GM19452 (cell line): Measurements from ENCODE around the gene USP31.

ENCODE experiments used
- ATAC-seq: cut with Tn5 transposase; IDR thresholded peaks from one replicate; pipeline ENCODE4 v1.9.1; 2021; ENCODE audit not compliant: unreplicated experiment

The USP31 gene

DNA sequence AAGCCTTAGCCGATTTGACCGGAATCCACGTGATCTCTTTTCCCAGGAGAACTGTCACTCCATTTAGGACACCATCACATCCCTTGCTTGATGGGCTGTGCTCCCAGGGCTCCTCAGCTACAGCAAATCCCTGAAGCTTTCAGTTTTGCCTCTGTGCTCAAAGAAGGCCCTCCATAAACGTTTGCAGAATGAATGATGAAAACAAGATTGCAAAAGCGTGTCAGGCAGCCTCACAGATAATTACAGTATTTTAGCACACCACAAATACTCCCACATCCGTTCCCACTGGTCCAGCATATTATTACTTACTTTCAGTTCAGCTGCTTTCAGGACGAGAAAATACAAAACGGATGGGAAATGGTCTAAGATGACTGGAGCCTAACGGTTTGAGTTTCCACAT lies 84.6 kb downstream of the USP31 start:
- no peak for ATAC-seq

DNA sequence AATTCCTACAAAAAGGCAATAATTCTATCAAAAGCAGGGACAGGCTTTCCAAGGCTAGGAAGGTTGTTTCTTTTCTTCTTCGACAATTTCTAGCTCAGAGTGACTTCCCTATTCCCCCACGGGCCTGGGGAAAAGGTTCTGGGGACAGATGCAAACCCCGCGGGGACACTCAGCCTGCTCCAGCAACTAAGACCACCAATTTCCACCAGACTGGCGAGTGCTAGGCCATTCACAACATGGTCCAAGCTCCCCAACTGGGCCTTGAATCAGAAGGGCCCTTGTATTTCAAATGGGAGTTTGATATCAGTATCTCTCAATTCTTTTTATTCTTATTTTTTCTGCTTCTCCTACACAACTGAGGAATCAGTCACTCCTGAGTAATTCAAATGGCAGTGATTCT lies 86.7 kb downstream of the USP31 start:
- no peak for ATAC-seq

DNA sequence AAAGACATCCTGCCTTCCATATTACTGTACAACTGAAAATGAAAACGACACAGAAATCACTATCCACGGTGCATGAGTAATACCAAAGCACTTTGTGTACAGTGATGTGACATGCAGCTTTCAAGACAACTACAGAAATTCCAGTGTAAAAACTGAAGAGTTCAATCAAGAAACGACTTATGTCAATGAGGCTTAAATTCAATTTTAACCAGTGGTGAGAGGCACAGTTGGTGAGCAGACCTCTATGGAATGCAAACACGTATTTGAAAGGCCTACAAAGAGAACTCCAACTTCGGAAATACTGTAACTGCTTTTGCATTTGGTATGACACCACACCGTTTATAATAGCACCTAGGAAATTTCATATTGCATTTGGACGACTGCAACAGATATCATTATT lies 87.6 kb downstream of the USP31 start:
- ATAC-seq = no peak

GRCh38 chr16:23060458-23061320 lies 88.6 kb downstream of the USP31 start:
- no peak for ATAC-seq

DNA sequence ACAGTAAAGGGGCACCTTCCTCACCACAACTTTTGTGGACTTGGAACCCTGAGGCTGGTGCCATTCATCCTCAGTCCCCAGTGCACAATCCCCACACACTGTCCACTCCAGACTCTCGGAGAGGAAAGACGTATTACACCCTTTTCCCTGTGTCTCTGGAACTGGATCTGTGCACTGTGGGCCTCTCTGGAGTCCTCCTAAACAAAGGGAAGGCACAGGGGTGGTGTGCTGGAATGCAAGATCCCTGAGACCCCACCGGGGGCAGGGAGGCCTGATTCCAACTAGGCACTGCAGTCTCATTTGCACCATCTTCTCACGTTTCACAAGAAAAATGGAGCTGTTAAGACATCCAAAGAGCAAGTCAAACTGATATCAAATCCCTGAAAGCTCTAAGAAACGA lies 89.8 kb downstream of the USP31 start:
- no peak for ATAC-seq

DNA sequence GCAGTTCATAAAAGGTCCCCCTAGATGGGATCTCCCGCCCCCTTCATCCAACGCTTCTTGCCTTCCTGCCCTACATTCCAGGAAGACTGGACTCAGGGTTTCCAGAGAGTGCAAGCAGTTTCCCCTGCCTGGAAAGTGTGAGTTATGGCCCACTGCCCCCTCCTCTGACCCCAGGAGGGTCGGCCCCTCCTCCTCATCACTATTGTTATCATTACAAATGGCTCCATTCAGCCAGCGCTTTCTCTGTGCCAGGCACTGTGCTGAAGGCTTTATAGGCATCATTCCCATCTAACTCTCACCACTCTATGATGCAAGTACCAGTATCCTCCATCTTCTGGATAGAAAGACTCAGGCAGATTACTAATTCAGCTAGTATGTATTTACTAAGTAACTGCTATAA lies 90.7 kb downstream of the USP31 start:
- ATAC-seq = no peak

DNA sequence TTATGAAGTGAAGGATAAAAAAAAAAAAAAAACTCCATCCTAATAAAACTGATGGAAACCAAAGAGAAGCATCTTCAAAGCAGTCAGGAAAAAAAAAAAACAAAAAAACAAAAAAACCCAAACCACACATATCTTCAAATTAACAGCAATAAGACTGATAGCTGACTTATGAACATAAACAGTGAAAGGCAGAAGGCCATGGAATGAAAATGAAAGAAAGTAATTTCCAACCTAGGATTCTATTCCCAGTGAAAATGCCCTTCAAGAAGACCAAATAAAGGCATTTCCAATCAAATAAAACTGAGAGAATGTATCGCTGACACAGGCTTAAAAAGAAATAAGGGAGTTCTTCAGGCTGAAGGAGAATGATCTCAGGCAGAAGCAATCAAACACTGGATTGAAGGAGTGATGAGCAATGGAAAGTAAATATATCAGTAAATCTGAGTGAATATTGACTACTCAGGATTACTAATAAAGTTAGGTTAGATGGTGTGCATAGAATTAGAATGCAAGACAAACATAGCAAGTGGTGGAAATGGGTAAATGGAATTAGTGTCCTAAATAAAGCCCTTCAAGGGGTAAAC lies 92.1 kb downstream of the USP31 start:
- no peak for ATAC-seq

- ATAC-seq = no peak
These were observed 93.8 kb downstream of the USP31 start for GRCh38 chr16:23055481-23055880.

DNA sequence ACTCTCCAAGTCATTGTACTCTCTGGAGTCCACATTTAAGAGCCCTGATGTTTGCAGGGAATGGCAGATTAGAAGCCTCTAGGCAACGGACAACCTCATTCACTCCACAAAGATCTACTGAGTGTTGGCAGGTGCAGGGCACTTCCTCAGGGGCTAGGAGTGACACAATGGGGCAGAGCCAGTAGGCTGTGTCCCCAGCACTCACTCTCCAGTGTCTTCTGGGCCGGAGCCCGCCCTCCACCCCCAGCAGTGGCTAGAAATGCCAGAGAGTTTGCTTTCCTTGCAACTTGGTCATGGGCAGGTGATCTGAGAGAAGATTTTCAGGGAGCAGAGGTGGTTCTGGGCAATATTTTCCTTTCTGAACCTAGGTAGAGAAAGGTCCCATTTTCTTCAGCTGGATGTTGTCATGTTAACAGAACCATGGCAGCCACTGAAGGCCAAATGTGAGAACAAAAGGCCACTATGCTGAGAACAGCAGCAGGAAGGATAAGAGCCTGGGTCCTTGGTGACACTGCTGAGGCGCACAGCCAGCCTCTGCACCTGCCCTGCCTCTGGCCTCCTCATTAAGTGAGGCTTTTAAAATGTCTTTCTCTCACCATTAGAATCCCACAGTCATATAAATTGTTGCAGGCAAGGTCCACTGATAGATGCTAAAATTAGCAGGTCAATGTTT lies 96.2 kb downstream of the USP31 start:
- ATAC-seq = no peak

GRCh38 chr16:23052221-23052620 lies 97.0 kb downstream of the USP31 start:
- ATAC-seq = no peak

DNA sequence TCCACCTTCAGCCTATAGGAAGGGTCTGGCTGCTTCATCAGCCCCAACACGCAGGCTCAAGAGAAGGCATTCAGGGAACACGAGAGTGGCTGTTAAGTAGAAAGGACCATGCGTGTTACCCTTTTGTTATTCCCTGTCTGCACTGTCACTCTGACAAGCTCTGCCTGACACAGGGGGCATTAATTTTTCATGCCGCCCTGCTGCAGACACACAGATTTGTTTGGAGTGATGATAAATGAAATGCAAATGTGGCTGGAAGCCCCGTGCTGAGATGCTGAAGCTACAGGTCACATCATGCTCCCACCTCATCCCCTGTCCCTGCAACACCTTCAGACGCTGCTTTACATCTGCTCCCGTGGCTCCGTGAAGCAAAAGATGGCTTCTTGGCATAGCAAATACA lies 97.7 kb downstream of the USP31 start:
- no peak for ATAC-seq

DNA sequence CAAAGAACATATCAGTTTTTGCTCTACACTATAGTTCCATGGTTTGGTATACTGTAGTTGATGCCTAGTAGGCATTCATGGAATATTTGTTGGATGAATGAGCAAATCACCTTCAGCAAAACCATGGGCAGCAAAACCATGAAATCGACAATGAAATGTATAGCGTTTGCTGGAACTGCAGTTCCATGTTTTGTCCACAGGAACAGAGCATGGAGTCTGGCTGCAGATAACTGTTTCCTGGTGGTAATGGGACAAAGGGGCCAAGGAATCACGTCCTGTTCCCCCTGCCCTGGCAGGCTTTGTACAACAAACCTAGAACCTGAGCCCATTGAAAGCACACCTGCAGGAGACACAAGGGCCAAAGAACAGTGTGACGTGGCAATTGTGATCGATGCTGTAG lies 101.1 kb downstream of the USP31 start:
- ATAC-seq = no peak

DNA sequence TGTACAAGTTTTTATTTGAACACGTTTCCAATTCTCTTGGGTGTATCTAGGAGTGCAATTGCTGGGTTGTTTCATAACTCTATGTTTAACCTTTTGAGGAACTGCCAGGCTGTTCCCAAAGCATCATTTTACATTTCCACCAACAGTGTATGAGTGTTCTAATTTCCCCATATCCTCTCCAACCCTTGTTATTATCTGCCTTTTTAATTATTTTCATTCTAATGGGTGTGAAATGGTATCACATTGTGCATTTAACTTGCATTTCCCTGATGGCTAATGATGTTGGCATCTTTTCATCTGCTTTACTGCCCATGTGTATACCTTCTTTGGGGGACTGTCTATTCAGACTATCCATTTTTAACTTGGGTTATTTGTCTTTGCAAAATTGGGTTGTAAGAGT lies 104.2 kb downstream of the USP31 start:
- no peak for ATAC-seq

DNA sequence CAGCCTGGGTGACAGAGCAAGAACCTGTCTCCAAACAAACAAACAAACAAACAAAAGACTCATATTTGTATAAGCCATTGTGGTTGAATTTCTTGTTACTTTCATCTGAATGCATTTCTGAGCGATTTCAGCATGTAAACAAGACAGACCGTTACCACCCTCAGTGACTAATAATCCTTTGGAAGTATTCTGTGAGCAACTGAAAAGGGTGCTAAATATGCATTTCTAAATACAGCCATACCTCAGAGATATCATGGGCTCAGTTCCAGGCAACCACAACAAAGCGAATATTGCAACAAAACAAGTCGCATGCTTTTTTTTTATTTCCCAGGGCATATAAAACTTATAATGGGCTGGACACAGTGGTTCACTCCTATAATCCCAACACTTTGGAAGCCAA lies 109.0 kb downstream of the USP31 start:
- no peak for ATAC-seq

- no peak for ATAC-seq
These were observed 110.1 kb downstream of the USP31 start for GRCh38 chr16:23039118-23039517.

DNA sequence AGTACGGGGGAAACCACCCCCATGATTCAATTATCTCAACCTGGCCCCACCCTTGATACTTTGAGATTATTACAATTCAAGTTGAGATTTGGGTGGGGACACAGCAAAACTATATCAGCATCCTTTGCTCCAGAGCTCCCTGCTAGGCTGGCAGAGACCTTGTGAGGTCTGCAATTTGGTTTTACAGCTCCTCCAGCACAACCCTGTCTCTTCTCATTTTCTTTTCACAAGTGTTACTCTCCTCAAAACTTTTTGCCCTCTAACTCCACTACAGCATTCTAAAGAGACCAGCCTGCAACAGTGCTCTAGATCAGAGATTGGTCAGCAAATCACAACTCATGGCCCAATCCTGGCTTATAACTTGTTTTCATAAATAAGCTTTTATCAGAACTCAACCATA lies 114.0 kb downstream of the USP31 start:
- ATAC-seq = no peak

- no peak for ATAC-seq
These were observed 117.6 kb downstream of the USP31 start for GRCh38 chr16:23031508-23032098.

GRCh38 chr16:23029733-23030420 lies 119.4 kb downstream of the USP31 start:
- ATAC-seq = no peak

DNA sequence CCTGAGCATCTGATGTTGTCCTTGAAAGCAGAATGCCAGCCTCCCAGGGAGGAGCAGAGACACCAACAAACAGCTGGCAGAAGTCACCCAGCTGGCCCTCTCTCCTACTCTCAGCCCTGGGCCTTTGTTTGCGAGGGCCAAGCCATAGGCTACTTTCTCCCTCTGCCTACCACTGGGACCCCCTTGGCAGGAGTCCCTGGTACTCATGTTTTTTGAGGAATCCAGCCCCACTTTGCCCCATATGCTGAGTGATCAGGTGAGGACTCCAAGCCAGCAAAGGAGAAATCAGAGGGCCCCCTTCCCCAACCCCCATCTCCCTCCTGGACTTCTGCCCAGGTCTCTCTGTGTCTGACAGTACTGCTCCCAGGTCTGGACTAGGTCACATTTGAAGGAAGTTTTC lies 121.9 kb downstream of the USP31 start:
- ATAC-seq = no peak

- no peak for ATAC-seq
These were observed 122.4 kb downstream of the USP31 start for GRCh38 chr16:23026784-23027362.
